GM10266 (cell line): ENCODE data around the gene DMAC1.

ENCODE experiments used
- DNase-seq: peaks from one replicate; pipeline ENCODE4 v3.0.0; 2012; ENCODE audit errors: extremely low spot score
- CTCF ChIP-seq: IDR thresholded peaks from 2 replicates; pipeline ENCODE4 v1.5.1; 2012; ENCODE audit warnings: mild to moderate bottlenecking, low read depth; ENCODE audit not compliant: control insufficient read depth, insufficient read depth; ENCODE audit errors: missing control alignments

Gene DMAC1

GRCh38 chr9:7827792-7828191 lies 28.2 kb upstream of the DMAC1 start:
- no peak for TF ChIP-seq CTCF

DNA sequence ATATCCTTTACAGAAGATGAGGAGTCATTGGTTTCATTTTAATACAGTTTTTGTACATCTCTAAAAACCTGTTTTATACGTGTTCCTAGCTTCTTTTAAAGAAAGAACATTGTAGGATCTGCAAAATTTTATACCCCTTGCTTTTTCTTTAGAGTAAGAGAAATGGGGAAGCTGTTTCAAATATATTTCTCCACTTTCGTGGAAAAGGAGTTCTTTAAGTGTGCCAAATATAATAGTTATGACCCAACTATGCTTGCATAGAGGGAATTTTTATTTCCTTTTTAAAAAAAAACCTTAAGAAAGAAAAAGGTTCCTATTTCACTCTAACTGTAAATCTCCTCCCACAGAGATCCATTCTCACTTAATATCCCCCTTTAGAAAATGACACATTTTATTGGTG lies 27.5 kb upstream of the DMAC1 start:
- DNase-seq, result no peak
- no peak for TF ChIP-seq CTCF

More at GRCh38 chr9:7827792-7828191, 28.2 kb upstream of the DMAC1 start:
- DNase-seq, result no peak

DNA sequence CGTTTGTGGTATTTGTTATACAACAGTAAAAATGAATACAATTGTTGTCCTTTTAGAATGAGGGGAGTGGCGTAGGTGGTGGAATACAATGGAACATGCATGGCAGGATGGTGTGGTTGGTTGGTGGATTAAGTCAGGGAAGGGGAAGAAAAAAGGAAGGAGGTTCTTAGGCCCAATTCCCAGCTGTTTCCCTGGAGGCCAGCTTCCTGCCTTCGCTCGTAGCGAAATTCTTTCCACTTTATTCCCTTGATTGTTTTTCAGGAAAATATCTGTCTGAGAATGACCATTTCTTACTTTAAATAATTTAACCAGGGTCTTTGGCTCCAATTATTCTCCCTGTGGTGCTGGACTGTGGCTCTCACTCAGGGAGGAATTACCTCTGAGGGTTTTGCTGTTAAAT lies 24.1 kb upstream of the DMAC1 start:
- DNase-seq, result no peak
- no peak for TF ChIP-seq CTCF

DNA sequence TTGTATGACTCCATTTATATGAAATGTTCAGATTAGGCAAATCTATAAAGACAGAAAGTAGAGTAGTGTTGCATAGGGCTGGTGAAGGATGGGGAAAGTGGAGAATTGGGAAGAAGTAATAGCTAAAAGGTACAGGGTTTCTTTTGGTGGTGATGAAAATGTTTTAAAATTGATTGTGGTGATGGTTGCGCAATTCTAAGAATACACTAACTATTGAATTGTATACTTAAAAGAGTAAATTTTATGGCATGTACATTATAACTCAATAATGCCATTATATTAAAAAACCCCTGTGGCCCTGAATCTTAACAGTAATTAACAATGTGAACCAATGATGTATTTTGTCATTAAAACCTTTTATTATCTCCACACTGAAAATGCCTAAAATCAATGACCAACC lies 20.4 kb upstream of the DMAC1 start:
- DNase-seq, result no peak
- no peak for TF ChIP-seq CTCF

GRCh38 chr9:7816021-7816420 lies 16.4 kb upstream of the DMAC1 start:
- DNase-seq, result no peak
- TF ChIP-seq CTCF, result no peak

- TF ChIP-seq CTCF, result no peak
Measured at GRCh38 chr9:7813030-7813429, 13.5 kb upstream of the DMAC1 start.

GRCh38 chr9:7811677-7812076 lies 12.1 kb upstream of the DMAC1 start:
- no peak for DNase-seq

More at GRCh38 chr9:7813030-7813429, 13.5 kb upstream of the DMAC1 start:
- no peak for DNase-seq

More at GRCh38 chr9:7811677-7812076, 12.1 kb upstream of the DMAC1 start:
- TF ChIP-seq CTCF, result no peak
